ENCODE results near the gene ADPRH.
"Not testable (repeated sequence)": the region's sequence is repeated elsewhere in the genome, so short reads cannot be mapped to it uniquely, and the experiment has no call there.

ADPRH gene

DNA sequence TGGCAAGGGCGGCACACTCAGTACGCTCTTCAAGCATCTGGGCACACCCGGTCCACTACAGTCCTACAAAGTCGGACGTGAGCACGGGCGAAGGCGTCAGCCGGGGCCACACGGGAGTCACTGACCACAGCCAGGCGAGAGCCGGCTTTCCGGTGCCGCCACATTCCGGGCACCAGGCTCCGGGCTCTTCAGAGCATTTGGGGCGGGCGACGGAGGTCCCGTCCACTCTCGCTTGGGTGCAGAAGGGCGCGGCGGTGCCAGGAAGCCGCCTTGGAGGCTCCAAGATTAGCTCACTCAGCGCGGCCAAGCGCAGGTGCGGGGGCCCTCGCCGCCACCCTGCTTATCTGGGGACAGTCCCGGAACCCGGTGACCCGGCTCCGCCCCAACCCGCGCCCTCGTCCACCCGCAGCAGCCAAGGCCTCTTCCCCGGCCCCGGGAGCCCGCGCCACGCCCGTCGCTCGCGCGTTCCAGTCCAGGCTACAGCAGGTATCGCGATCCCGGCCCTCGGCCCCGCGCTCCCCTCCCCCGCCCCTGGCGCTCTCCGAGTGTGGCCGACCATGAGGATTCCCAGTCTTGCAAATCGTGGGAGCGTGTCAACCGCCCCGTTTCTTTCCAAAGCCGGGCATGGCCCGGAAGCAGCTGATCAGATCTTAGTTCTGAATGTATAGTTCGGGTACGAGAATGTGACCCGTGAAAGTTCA is at the start of gene ADPRH:
ADPRH (plus strand) TSS at position 127 of the 701 bp plus-strand sequence. CDS start 2,678 bp downstream, outside the sequence.
- DNase-seq (ENCODE audit: extremely low read depth in 1 of 2, low read depth in 1 of 2): peak; percentile 50

GRCh38 chr3:119529883-119530282 is 49.4 kb upstream of the ADPRH start:
- DNase-seq (ENCODE audit: extremely low read depth in 1 of 2, low read depth in 1 of 2): no peak

DNA sequence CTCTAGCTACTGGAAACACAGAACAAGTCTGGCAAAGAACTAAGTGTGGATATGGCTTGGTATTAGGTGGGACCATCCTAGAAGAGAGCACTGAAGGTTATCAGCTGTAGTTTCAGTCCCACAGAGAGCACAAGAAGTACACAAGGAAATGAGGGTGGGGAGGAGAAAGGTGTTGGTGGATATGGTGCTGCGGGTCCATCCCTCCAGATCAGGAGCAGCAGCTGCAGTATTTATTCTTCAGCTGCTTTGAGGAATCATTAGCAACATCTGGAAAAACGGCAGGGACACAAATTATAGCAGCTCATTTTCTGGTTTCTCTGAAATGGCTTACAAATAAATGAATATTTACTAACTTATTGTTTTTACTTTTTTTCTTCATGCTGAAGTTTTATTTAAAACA is 48.8 kb upstream of the ADPRH start:
- DNase-seq (ENCODE audit: extremely low read depth in 1 of 2, low read depth in 1 of 2): no peak

GRCh38 chr3:119531151-119531550 is 48.1 kb upstream of the ADPRH start:
- no peak for DNase-seq (ENCODE audit: extremely low read depth in 1 of 2, low read depth in 1 of 2)

DNA sequence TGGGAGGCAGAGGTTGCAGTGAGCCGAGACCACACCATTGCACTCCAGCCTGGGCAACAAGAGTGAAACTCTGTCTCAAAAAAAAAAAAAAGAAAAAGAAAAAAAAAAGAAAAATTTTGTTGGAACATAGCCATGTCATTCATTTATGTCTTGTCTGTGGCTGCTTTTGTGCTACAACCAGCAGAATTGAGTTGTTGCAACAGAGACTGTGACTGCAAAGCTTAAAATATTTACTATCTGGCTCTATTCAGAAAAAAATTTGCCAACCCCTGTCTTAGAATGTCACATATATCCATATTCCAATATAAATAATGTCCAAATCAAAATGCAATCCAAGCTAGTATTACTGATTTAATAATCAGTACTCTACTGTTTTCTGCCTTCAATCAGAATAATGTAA is 45.0 kb upstream of the ADPRH start:
- DNase-seq (ENCODE audit: extremely low read depth in 1 of 2, low read depth in 1 of 2): no peak

- no peak for DNase-seq (ENCODE audit: extremely low read depth in 1 of 2, low read depth in 1 of 2)
Measured at GRCh38 chr3:119536757-119537156, 42.5 kb upstream of the ADPRH start.

- DNase-seq (ENCODE audit: extremely low read depth in 1 of 2, low read depth in 1 of 2): no peak
Measured at GRCh38 chr3:119538772-119539171, 40.5 kb upstream of the ADPRH start.

DNA sequence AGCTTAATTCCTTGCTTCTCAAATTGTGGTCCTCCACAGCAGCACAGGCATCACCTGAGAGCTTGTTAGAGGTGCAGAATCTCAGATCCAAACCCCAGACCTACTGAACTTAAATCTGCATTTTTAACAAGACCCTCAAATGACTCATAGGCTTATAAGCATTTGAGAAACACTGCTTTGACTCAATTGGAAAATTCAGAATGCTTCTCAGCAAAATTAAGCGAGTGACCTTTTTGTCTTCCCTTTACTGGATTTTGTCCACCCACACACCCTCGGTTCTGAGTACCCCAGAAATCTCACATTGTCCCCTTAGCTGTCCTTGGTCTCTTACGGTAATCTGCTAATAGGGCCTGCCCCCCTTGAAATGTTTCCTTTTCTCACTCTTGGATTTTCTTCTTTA is 37.7 kb upstream of the ADPRH start:
- no peak for DNase-seq (ENCODE audit: extremely low read depth in 1 of 2, low read depth in 1 of 2)

DNA sequence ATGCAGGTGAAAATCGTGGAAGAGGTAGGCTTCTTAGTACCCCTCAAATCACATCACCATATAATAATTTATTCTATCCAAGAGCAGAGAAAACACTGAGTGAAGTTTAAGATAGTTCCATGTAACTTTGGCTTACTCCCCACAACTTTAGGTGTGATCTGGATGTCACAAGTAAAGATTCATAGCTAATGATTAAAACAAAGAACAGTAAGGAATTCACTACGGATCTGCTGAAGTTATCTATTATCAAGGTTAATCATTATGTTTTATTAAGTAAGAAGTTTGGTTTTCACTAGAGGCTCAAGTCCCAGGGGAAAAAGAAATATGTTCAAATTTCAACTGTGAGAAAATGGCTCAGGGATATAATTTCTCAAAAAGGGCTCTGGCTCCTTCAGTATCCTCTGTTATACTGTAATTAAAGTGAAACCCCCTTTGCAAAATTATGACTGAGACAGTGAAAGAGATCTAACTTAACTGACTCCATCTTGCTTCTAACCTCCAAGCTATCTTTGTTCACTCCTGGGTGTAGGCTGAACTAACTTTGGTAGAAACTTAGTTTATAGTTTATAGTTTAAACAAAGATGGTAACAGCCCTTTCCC is 37.0 kb upstream of the ADPRH start:
- no peak for DNase-seq (ENCODE audit: extremely low read depth in 1 of 2, low read depth in 1 of 2)

DNA sequence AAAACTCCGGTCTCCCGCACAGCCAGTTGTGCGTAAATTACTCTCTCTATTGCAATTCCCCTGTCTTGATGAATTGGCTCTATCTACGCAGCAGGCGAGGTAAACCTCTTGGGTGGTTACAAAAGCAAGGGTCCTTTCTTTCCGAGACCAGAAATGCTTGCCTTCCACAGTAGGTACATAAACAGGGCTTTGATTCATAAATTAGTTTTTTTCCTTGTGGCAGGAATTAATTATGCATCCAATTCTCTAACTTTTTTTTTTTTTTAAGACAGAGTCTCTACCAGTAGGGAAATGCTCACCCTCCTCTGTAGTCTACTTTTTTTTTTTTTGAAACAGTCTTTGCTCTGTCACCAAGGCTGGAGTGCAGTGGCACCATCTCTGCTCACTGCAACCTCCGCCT is 36.1 kb upstream of the ADPRH start:
- no peak for DNase-seq (ENCODE audit: extremely low read depth in 1 of 2, low read depth in 1 of 2)

GRCh38 chr3:119547227-119547626 is 32.1 kb upstream of the ADPRH start:
- no peak for DNase-seq (ENCODE audit: extremely low read depth in 1 of 2, low read depth in 1 of 2)

DNA sequence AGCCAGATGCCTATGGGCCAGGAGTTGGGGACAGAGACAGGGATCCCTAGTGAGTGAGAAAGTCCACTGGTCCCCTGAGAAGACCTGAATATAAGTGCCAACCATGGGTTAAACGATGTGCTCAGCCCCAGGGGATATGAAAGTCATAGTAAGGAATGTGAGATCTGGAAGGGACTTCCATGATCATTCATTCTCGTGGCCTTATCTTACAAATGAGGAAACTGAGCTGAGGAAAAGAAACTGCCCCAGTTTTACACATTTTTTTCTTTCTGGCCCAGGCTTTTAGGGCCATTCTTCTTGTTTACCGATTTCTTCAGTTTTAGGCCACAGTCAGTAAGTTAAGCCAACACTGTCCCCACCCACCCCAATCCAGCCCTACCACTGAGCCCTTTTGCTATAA is 31.0 kb upstream of the ADPRH start:
- no peak for DNase-seq (ENCODE audit: extremely low read depth in 1 of 2, low read depth in 1 of 2)

DNA sequence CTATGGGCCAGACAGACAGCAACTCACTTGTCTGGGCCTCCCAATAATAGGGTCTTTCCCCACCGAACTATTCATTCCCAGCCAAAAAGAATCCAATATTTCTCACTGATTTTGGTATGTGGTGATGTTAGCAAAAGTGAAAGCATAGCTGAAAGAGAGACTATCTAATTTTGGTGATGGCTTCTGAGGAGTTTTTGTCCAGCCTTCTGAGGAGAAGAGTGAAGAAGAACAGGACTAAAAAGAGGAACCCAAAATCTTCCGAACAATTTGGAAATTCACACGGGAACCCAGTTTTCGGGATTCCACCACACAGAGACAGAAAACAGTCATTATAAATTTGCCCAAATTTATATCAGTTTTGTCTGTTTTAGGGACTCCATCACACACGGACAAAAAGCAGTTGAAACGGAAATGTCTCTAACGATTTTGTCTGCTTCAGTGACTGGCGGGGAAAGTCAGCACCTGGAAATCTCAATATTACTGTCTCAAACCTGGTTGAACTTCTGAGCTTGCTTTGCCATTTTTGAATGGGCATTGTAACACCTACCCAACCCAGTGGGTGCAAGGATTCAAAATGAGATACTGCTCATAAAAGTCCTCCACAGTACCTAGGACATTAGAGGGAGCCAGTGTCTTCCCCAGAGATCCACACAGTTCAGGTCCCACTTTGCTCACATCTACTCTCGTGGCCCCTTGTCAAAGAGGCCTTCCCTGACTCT is 28.9 kb upstream of the ADPRH start:
- DNase-seq (ENCODE audit: extremely low read depth in 1 of 2, low read depth in 1 of 2): no peak

- DNase-seq (ENCODE audit: extremely low read depth in 1 of 2, low read depth in 1 of 2): no peak
Measured at GRCh38 chr3:119551598-119551997, 27.7 kb upstream of the ADPRH start.

- not testable (repeated sequence) for DNase-seq (ENCODE audit: extremely low read depth in 1 of 2, low read depth in 1 of 2)
Measured at GRCh38 chr3:119552928-119553327, 26.4 kb upstream of the ADPRH start.

DNA sequence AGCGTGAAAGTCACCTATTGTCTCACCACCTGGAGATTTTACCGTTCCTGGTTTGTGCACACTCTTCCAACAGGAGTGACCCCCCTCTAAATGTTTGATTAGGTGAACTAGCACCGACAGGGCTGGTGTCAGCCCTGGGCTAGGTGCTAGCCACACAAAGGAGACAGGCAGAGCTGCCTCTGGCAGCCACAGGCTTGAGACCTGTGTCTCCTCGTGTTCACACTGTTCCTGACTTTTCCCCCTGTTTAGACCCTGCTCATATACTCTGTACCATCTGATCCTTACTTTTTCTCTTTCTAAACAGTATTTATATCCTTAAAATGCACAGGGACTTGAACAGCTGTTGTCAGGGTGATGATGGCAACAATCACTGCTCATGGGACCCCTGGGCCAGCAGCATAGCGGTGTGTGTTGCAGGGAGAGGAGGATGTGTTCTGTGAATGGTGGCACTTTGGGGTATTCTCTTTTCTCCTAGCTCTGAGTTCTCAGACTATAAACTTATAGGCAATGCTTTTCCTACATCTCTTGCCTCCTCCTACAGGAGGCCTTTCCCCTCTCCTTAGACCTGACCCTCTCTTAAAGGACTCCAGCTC is 25.4 kb upstream of the ADPRH start:
- no peak for DNase-seq (ENCODE audit: extremely low read depth in 1 of 2, low read depth in 1 of 2)

DNA sequence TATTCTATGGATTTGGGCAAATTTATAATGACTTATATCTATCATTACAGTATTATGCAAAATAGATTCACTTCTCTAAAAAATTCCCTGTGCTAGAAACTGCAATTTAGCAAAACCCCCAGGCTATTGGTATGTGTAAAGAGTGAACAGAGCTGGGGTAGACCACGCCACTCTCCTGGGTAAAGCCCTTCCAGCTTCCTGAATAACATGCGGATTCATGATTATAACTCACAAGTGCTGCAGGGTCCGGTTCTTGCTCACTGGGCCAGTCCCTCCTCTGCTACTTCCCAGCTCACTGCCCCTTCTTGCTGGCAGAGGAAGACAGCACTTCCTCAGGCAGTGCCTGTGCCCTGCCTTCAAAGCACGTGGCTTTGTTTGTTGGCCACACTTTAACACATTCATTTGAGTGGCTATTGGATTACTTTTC is 24.0 kb upstream of the ADPRH start:
- DNase-seq (ENCODE audit: extremely low read depth in 1 of 2, low read depth in 1 of 2): no peak

GRCh38 chr3:119555929-119556328 is 23.4 kb upstream of the ADPRH start:
- no peak for DNase-seq (ENCODE audit: extremely low read depth in 1 of 2, low read depth in 1 of 2)

DNA sequence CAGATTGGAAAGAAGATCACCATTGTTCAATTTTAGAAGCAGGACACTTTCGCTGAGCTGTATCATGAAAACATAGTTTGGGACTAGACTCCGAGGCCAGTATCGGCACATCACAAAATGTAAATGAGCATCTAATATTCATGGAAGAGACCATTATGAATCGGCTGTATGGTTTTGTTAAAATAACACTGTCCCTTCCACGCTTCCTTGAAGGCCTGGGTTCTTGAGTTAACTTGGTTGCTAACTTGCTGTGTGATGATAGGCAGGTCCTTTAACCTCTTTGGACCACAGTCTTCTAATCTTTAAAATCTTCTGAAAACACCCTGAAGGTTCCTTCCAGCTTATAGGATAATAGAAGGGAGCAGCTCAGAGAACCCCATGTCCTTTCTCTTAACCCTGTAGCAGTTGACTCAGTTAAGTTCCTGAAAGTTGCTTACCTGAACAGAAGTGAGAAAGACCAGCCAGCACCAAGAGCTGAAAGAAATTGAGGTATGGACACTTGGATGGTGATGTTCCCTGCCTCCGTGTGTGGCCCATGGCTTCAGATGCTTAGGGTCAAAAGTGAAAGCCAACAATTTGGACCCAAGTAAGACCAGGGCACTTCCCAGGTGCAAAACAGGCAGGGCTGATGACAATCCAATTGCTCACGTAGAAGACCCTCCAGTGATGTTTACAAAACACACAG is 22.0 kb upstream of the ADPRH start:
- no peak for DNase-seq (ENCODE audit: extremely low read depth in 1 of 2, low read depth in 1 of 2)

DNA sequence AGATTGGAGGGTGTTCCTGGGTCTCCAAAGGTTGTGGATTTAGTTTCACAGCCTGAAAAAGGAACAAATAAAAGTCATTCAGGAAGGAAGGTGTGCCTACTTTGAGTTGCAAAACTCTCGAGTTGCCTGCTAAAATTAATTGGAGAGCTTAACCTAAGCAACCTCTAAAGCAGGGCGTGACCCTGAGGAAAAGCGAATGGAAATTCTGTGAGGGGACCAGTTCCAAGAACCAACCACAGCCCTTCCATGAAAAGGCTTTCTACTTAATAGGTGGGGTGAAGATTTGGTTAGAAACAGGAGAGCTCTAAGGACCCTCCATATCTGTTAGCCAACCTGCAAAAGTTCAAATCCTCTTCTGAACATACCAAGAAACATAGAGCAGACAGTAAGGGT is 21.4 kb upstream of the ADPRH start:
- peak in 1 of 2 donors; percentile 16 for DNase-seq (ENCODE audit: extremely low read depth in 1 of 2, low read depth in 1 of 2)
